NCI-H2196 (cell line): Measurements from ENCODE around the gene SPIN4.
"Not testable (repeated sequence)": the region's sequence is repeated elsewhere in the genome, so short reads cannot be mapped to it uniquely, and the experiment has no call there.

Source experiments
- DNase-seq: peaks from one replicate; lab custom pipeline; 2025; ENCODE audit not compliant: unreplicated experiment; lab: John Stamatoyannopoulos, UW

The SPIN4 gene

DNA sequence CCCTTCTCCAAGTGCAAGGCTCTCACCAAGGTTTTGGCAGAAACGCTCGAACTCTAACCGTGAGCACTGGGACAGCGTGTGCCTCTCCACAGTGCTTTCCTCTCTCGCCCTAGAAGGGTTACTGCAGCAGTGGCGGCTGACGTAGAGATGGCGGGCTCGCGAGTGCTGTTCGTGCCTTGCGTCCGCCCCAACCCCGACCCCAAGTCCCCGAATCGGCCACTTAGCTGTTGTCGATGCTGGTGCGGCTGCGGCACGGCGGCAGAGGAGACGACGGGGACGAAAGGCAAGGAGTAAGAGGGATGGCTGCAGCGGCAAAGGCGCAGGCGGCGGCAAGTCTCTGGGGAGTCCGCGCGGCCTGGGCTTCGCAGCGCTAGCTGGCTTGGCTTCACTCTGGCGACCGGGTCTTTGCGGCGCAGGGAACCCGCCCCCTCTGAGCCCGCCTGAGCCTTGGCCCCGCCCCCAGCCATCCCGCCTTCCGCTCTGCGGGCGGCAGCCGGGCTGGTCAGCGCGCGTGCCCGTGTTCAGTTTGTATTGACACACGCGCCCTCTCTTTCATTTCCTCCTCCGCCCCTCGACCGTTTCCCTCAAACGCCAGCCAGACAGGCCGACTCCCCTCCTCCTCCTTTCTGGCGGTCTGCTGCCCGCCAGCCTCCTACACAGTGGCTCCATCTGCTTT is at the start of gene SPIN4:
Gene SPIN4 (minus strand): TSS at position 392 of the 676 bp plus-strand sequence. CDS start 513 bp downstream, outside the sequence.
- peak; percentile 79 for DNase-seq

DNA sequence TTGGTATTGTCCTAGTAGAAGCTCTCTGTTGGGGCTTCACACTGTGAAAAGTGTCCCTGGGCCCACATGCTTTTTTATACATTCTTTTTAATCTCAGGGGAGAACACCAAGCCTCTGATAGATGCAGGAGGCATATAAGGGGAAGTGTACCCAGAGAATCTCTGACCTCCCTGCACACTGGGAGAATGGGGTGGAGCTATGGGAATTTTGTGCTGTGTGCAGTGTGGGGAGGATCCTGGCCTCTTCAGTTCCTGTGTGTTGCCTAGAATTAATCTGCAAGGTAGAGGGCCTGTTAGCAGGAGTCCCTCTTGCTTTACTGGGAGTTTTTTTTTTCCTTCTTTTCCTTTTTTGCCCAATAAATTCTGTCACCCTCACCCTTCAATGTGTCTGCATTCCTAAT is 49.2 kb upstream of the SPIN4 start:
- no peak for DNase-seq

DNA sequence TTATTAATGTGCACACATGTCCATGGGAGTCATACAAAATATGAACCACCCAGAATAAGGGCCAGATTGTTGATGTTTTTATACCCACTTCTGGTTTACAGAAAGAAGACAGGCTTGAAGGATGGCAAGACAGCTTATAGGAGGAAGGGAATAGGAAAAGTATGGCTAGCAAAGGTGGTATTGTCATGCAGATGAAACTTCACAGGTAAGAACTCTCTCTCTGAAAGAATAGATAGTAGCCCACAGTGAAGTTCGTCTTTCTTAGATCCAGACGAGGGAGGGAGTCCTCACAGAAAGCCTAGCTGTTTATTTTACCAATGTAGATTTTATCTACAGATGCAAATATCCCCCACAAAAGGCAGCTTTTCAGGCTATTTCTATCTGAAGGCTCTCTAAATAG is 43.7 kb upstream of the SPIN4 start:
- no peak for DNase-seq

GRCh38 chrX:63393094-63393493 is 42.0 kb upstream of the SPIN4 start:
- not testable (repeated sequence) for DNase-seq

DNA sequence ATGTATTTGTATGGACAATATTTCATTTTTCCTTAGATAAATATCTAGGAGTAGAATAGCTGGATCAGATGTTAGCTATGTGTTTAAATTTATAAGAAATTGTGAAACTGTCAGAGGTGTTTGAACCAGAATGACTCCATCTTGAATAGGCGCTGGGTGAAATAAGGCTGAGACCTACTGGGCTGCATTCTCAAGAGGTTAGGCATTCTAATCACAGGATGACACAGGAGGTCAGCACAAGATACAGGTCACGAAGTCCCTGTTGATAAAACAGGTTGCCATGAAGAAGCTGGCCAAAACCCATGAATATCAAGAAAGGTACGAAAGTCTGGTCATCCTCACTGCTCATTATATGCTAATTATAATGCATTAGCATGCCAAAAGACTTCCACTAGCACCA is 36.3 kb upstream of the SPIN4 start:
- no peak for DNase-seq

- DNase-seq: not testable (repeated sequence)
Measured at GRCh38 chrX:63384263-63384662, 33.1 kb upstream of the SPIN4 start.

GRCh38 chrX:63373012-63373411 is 21.9 kb upstream of the SPIN4 start:
- DNase-seq: not testable (repeated sequence)

DNA sequence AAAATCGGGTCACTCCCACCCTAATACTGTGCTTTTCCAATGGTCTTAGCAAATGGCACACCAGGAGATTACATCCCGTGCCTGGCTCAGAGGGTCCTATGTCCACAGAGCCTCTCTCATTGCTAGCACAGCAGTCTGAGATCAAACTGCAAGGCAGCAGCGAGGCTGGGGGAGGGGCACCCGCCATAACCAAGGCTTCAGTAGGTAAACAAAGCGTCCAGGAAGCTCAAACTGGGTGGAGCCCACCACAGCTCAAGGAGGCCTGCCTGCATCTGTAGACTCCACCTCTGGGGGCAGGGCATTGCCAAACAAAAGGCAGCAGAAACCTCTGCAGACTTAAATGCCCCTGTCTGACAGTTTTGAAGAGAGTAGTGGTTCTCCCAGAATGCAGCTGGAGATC is 16.6 kb upstream of the SPIN4 start:
- not testable (repeated sequence) for DNase-seq

DNA sequence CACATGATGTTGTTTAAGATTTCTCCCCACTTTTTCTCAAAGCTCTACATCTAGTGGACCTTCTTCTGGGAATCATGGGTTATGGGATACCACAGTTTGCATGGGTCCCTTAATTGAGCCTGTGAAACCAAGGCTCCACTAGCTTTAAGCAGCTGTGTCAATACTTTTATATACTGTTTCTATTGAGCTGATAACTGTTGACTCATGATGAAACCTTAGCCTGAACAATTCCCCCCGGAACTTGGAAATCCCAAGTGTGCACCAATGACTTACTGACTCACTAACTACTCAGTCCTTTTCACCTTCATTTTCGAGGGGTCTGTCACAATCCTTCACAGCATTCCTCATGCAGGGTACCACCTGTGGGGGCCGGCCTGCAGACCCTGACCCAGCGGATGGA is 12.7 kb upstream of the SPIN4 start:
- DNase-seq: no peak

- no peak for DNase-seq
Measured at GRCh38 chrX:63361494-63361893, 10.4 kb upstream of the SPIN4 start.

DNA sequence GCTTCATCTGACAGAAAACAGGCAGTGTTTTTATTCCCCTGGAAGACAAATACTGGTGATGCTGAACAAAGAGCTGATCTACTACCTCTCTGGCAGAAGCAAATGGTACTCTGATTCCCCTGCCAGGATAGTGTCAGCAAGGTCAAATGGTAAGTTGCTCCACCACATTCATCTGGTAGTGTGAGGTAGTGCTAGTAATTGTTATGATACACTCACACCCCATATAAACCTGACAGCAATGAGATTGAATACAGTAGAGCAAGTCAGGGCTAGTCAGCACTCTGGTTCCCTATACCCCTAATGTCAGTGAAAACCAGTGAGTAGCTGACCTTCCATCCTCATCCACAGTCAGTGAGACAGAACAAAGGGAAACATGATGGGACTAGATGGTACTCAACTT is 3.4 kb upstream of the SPIN4 start:
- no peak for DNase-seq

DNA sequence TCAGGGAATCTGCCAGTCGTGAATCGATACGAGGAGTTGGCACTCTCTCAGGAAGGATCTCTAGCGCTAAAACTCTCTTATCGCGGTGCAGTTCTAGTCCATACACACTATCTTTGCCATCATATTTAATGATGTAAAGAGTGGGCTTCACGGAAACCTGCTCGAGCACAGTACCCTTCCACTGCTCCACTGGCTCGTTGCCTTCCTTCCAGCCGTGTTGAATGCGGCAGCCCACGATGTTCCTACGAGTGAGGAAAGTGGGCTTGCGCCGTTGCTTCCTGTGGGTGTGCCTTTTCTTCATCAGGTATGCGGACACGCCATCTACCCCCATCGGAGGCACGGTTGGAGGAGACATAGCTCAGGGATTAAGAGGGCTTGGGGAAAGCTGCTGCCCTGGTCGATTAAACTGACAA is 661 bp downstream of the SPIN4 start:
- DNase-seq: no peak

GRCh38 chrX:63349307-63349706 is 1.8 kb downstream of the SPIN4 start:
- DNase-seq: no peak

DNA sequence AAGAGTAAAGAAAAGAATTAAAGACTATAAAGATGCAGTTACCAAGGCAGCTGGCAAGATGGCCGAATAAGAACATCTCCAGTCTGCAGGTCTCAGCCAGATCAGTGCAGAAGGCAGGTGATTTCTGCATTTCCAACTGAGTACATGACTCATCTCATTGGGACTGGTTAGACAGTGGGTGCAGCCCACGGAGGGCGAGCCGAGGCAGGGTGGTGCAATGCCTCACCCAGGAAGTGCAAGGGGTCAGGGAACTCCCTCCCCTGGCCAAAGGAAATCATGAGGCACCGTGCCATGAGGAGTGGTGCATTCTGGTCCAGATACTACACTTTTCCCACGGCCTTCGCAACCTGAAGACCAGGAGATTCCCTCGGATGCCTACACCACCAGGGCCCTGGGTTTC is 20.5 kb downstream of the SPIN4 start:
- no peak for DNase-seq

- no peak for DNase-seq
Measured at GRCh38 chrX:63327788-63328187, 23.3 kb downstream of the SPIN4 start.

DNA sequence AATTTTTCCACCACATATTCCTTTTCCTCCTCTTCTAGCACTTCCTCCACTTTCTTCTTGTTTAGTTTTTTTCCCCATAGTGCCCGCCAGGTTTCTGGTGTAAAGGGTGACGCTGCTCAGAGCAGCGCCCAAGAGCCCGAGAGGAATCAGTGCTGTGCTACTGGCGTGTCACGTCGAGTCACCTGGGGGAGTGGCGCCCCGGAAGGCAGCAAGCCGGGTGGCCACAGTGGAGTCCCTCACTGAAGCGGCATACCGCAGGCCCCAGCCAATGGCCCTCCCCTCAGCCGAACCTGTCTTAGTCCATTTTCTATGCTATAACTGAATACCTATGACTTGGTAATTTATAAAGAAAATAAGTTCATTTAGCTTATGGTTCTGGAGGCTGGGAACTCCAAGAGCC is 51.5 kb downstream of the SPIN4 start:
- no peak for DNase-seq
